Inflammatory macrophage treated with lipopolysaccharide for 1 hour (primary cell): Measurements from ENCODE around the gene YPEL3.

ENCODE experiments used
- DNase-seq, 2 donors: peaks; one replicate each; pipeline ENCODE4 v3.0.0-alpha.2; 2020 to 2022

Gene YPEL3

GRCh38 chr16:30068333-30068732 is 27.7 kb downstream of the YPEL3 start:
- DNase-seq = no peak

DNA sequence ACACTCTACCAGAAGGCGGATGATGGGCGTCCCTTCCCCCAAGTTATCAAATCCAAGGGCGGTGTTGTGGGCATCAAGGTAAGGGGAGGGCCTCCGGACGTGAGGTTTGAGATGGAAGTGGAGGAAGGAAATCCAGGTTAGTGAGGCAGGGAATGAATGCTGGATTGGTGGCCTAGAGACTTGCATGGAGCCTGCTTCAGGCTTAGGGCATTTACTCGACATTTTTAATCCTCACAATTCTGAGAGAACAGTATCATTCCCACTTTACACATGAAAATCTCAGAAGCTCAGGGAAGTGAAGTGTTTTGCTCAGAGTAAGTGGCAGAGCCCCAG is 28.5 kb downstream of the YPEL3 start:
- DNase-seq = no peak

DNA sequence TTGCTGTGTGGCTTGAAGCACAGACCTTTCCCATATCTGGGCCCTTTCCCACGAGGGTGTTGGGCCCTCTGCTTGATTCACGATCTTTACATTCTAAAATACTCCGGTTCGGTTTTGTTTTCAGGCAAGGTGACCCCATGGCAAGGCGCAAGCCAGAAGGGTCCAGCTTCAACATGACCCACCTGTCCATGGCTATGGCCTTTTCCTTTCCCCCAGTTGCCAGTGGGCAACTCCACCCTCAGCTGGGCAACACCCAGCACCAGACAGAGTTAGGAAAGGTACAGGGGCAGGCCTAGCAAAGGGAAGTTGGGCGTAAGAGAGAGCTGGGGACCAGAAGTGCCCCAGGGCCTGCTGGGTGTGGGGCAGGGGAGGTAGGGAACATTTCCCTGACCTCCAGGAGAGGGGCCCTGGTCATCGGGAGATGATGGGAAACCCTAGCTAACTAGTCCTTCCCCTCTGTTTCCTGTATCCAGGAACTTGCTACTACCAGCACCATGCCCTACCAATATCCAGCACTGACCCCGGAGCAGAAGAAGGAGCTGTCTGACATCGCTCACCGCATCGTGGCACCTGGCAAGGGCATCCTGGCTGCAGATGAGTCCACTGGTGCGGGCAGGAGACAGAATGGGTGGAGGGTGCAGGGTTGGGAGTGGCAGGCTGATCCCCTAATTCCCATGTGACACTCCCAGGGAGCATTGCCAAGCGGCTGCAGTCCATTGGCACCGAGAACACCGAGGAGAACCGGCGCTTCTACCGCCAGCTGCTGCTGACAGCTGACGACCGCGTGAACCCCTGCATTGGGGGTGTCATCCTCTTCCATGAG is 29.0 kb downstream of the YPEL3 start:
- peak; percentile 46 to 63 for DNase-seq

GRCh38 chr16:30065943-30066760 is 29.9 kb downstream of the YPEL3 start:
- DNase-seq = peak; percentile 55 to 62

- DNase-seq = peak; percentile 97
Measured at GRCh38 chr16:30065102-30065942, 30.7 kb downstream of the YPEL3 start, which contains the start of gene ALDOA. Gene ALDOA (plus strand): TSS chr16:30065760. CDS start chr16:30066898, 1,138 bp downstream.

GRCh38 chr16:30064729-30065101 is 31.3 kb downstream of the YPEL3 start:
- DNase-seq = no peak

GRCh38 chr16:30063893-30064728 is 31.9 kb downstream of the YPEL3 start:
- peak in 1 of 2 donors; percentile 22 for DNase-seq

GRCh38 chr16:30063278-30063892 is 32.6 kb downstream of the YPEL3 start:
- no peak for DNase-seq

DNA sequence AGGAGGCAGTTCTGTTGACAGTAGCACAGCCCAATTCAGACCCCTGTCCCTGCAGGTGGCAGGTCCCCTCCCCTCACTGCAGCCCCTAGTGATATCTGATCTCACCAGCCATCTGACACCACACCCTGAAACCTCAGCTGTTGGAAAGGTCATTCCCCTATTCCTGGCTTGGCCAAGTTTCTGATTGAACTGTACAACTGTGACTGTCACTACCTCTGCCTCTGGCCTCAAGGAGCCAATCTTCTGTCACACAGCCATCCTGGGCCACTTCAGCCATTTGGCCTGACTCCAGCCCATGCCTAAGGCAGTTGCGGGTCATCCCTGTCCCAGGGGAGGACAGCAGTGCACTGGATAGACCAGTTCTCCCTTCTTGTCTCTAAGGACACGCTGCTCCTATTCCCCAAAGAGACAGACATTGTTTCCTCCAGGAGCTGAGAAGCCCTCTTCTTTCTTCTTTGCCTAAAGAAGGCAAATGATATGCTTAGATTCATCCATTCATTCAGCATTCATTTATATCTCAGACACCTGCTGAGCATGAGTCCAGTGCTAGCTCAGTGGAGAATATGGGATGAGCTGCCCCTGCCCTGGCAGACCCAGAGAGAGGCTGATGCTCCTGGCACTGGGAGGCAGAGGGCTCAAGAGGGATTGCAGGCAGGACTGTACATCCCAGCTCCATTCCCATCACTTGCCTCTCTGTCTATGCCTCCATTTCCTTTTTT is 35.0 kb downstream of the YPEL3 start:
- no peak for DNase-seq

DNA sequence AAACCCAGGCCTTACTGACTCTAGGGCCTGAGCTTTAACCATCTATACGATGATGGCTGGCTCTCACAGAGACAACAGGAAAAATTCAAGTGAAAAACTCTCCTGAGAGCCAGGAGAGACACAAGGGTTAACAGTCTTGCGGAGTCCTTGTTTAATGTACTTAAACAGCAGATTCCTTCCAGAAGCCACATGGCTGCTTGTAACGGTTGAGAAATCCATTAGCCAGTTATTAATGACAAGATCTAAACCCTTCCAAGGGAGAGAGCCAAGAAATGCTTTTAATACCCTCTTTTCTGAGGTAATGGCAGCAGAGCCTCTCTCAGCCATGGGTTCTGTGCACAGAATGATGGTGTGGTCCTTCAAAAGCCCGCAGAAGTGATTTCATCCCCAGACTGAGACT is 35.7 kb downstream of the YPEL3 start:
- DNase-seq = no peak

GRCh38 chr16:30054959-30055553 is 41.0 kb downstream of the YPEL3 start:
- DNase-seq = peak; percentile 20 to 37

DNA sequence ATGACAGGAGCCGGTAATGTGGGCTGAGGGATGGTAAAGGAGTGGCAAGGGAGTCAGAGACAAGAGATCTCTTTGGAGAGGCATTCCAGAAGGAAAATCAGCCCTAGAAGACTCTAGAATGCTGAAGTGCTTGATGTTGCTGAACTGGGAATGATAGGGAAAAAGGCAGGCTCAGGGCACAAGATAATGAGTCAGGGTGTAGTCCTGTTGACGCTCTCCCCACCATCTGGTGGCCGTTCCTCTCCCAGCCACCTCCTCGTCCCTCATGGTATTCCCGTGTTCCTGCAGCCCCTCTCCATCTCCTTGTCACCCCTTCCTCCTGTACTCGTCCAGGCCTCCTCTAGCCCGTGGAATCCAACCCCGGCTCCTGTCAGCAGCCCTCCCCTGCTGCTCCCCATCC is 41.6 kb downstream of the YPEL3 start:
- no peak for DNase-seq

DNA sequence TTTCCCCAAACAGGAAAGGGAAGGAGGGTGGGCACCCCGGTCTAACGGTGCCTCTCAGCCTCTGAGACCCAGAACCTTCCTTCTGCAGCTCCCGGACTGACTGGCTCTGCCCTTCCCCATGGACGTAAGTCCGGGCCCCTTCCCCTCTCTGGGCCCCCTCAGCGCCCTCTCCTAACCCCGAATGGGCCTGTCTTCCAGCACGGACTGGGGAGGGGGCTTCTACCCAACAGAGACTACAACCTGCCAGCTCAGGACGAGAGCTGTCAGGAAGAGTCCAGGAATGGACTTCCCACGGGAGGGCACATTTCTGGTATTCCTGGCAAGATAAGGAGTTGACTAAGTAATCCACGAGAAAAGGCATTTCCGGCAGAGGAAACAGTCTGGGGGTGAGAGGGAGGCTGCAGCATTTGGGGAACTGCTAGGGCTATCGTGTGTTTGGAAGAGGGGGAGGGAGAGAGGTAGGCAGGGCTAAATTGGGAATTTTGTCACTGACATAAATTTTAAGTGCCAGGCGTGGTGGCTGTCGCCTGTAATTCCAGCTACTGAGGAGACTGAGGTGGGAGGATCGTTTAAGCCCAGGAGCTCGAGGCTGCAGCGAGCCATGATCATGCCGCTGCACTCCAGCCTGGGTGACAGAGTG is 42.5 kb downstream of the YPEL3 start:
- peak; percentile 25 to 31 for DNase-seq

- peak; percentile 88 to 96 for DNase-seq
Measured at GRCh38 chr16:30052671-30053372, 43.2 kb downstream of the YPEL3 start.

GRCh38 chr16:30051518-30051917 is 44.5 kb downstream of the YPEL3 start:
- DNase-seq = peak in 1 of 2 donors; percentile 2

- no peak for DNase-seq
Measured at GRCh38 chr16:30049871-30050270, 46.1 kb downstream of the YPEL3 start.

GRCh38 chr16:30046588-30046987 is 49.4 kb downstream of the YPEL3 start:
- DNase-seq = no peak

DNA sequence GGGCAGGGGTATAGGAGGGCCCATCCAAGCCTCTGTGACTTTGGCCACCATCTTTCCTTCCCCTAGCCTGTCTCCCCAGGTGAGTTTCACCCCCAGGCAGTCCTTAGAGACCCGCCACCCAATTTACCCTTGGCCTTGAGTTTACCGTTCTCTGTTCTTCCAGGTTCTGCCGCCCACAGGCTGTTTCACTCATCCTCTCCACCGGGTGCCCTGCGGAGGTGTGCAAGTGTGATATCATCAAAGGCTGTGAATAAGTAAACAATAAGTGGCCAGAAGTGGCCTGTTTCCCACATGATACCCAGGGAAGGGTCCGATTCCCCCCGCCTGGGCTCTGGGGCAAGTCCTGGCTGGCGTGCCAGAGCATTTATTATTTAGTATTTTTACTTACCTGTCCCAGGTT is 49.8 kb downstream of the YPEL3 start:
- no peak for DNase-seq
